Endometrium (tissue), 2 donors: Measurements from ENCODE around the gene LIN7A.
A peak's percentile ranks its signal among the peaks of the same experiment; 100 is the strongest.

ENCODE experiments used
- FAIRE-seq: peaks from 2 replicates; lab custom pipeline; 2012; peaks lifted over from hg19 to GRCh38; lab: Jason Lieb, UNC
- donor health status: control.
- donor health status: control.

Gene LIN7A

DNA sequence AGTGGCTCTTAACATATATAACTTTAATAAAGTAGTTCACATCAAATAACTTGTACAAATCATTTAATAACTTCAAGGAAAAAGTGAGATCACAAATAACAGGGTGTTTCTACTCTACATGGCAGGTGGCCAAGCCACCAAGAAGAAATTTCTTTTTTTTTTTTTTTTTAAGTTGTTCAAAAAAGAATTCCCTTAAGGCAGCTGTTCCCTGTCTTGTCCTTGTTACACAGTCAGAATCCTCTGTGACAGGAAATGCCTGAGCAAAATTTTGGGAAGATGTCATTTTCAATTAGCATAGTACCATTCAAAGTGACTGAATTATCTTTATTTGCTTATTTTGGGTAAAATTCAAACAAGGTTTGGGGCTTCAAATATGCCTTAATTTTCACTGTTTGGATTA lies 79.4 kb downstream of the LIN7A start:
- FAIRE-seq, result peak; percentile 62

- no peak for FAIRE-seq
Measured at GRCh38 chr12:80857311-80857710, 80.4 kb downstream of the LIN7A start.

DNA sequence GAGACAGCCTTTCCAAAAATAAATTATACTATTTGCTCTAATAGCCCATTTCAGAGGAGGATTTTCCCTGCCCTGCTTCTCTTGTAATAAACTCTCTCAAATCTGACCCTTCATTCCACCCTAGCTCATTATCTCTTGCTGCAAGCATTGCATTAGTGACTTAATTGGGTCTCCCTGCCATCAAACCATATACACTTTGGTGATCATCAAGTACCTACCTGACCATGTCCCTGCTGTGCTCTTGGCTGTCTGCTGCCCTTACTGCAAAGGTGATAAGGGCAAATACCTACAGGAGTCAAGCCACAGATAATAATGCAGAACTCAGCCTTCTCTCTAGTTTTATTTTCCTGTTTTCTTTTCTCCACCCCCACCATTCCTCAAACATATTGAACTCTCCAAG lies 88.4 kb downstream of the LIN7A start:
- FAIRE-seq, result no peak

GRCh38 chr12:80848858-80849257 lies 88.9 kb downstream of the LIN7A start:
- FAIRE-seq, result no peak

GRCh38 chr12:80847575-80847974 lies 90.2 kb downstream of the LIN7A start:
- no peak for FAIRE-seq

GRCh38 chr12:80846952-80847351 lies 90.8 kb downstream of the LIN7A start:
- FAIRE-seq, result no peak

- no peak for FAIRE-seq
Measured at GRCh38 chr12:80845639-80846038, 92.1 kb downstream of the LIN7A start.

DNA sequence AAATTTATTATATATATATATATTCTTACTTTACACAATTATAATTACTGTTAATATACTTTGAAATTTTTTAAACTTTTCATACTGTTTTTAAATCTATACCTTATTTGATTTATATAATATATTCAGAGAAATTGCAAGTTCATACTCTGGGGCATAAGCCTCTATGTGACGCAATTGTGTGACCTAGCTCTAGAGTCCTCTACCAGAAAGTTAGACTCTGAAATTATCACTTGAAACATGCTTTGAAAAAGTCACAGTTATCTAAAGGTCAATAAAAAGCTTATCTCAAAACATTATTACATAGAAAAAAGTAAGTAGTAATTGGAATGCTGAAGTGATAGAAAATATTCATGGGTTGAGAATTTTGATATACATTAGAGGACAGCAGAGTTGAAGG lies 93.8 kb downstream of the LIN7A start:
- FAIRE-seq, result no peak

GRCh38 chr12:80838708-80839107 lies 99.0 kb downstream of the LIN7A start:
- no peak for FAIRE-seq

GRCh38 chr12:80838024-80838658 lies 99.6 kb downstream of the LIN7A start:
- FAIRE-seq, result no peak

DNA sequence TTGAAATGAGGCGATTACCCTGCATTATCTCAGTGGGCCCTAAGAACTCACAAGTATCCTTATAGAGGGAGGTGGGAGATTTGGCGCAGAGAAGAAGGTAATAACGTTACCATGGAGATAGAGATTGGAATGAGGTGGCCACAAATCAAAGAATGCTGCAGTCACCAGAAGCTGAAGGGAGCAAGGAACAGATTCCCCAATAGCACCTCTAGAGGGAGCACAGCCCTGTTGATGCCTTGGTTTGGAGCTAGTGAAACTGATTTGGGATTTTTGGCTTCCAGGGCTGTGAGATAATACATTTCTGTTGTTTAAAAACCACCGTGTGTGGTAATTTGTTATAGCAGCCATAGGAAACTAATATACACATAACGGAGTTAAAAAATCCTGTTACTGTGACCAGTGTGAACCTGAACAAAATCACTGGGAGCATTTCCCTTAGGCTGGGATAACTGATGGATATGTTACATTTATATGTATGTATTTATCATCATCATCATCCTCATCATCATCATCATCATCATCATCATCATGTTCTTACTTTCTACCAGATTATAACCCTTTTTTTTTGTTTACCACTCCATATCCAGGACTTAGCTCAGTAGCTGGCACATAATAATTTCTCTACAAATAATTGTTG lies 100.3 kb downstream of the LIN7A start:
- FAIRE-seq, result peak; percentile 82

GRCh38 chr12:80834724-80835123 lies 103.0 kb downstream of the LIN7A start:
- FAIRE-seq, result no peak

DNA sequence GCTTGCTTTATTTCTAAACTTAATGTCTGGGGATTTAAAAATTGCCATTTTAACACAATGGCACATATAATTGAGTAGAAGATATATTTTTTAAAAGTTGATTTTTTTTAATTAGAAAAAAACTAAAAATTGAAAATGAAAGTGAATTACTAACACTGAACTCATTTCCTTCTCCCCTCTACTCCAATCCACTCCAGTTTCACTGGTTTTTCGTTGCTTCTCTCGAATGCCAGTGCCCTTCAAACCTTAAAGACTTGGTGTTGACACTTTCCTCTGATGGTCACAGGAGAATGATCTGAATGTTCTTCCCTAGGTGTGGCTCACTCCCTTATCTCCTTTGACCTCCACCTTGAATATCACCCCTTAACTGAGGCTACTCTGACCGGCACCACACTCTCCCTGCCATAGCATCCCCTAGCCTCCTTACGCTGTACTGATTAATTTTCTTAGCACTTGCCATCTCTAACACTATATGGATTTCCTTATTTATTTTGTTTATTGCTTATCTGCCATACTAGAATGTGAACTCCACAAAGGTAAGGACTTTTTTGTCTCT lies 107.1 kb downstream of the LIN7A start:
- no peak for FAIRE-seq

GRCh38 chr12:80829767-80830166 lies 108.0 kb downstream of the LIN7A start:
- FAIRE-seq, result no peak

GRCh38 chr12:80825506-80825905 lies 112.2 kb downstream of the LIN7A start:
- FAIRE-seq, result no peak

DNA sequence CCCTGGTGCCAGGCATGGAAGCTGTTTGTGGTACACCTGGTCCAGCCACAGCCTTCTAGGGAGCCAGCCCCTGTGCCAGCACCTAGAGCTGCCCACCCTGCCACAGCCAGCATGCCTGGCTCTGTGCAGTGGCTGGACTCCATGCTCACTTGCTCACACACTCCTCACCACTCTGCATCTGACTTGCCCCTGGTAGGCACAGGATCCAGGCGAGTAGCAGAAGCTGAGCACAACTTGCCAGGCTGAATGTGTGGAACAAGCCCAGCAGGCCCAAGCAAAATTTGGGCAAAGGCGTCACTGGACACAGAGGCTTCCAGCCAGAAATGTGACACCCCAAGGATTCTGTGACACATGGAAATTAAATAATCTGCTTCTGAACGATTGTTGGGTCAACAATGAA lies 114.3 kb downstream of the LIN7A start:
- no peak for FAIRE-seq

DNA sequence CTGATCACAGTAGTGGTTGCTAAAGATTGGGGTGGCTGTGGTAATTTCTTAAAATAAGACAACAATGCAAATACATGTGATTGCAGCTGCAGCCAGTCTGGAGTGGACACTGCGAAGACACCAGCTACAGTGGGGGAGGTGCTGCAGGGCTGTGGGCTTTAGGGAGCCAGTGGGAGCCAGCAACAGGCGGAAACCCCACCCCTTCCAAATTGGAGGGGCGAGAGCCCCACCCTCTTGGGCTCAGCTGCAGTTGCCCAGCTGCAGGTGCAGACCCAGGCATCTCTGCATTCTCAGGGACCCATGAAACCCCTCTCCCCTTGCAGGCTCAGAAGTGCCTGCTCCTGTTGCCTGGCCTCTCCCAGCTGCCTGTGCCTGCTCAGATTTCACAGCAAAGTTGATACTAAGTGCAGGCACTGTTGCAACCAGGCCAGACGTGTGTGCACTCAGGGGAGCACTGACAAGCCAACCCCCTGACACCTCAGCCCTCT lies 116.2 kb downstream of the LIN7A start:
- FAIRE-seq, result no peak

DNA sequence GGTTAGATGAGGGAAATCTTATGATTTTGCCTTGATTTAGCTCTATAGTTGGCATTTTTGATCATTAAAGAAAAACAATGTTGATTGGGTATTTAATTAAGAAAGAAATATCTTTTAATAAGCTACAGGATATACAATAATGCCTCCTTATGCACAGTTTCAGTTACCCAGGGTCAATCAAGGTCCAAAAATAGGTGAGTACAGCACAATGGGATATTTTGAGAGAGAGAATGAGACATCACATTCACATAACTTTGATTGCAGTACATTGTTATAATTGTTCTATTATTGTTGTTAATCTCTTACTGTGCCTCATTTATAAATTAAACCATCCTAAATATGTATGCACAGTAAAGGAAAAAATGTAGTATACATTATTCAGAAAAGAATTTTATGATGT lies 118.9 kb downstream of the LIN7A start:
- FAIRE-seq, result no peak

DNA sequence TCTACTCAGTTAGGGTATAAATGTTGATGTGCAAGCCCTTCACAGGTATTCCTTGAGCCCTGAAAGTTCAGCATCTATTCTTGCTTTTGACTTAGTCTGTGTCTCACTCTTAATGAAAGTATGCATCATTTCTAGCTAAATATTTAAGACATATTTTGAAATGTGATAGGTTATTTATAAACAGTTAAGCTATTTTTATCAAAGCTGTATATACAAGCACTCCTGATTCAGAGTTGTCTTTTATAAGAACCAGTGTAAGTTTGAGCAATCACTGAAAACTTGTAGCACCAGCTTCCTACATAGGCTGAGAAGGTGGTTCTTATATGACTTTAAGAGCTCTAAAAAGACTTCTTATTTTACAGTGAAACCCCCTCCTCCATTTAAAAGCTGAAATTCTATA lies 122.4 kb downstream of the LIN7A start:
- no peak for FAIRE-seq

DNA sequence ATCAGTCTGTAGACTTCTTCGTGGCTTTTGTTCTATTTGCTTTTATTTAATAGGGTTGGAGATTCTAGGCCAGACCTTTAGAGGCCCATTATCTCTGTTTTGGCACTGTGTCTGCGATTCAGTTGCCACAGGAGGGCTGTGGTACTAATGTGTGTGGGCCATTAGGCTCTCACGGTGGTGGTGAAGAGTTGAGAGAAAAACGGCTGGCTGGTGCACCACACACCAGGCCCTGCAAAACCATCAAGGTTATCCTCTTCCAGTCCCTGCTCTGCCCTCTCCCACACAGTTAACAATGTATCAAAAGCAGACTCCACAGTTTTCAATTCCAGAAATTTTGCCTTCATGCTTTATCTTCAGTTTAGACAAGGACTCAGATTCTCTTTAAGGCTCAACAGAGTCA lies 123.3 kb downstream of the LIN7A start:
- no peak for FAIRE-seq

- no peak for FAIRE-seq
Measured at GRCh38 chr12:80813820-80814219, 123.9 kb downstream of the LIN7A start.

GRCh38 chr12:80811957-80812708 lies 125.6 kb downstream of the LIN7A start:
- FAIRE-seq, result no peak

DNA sequence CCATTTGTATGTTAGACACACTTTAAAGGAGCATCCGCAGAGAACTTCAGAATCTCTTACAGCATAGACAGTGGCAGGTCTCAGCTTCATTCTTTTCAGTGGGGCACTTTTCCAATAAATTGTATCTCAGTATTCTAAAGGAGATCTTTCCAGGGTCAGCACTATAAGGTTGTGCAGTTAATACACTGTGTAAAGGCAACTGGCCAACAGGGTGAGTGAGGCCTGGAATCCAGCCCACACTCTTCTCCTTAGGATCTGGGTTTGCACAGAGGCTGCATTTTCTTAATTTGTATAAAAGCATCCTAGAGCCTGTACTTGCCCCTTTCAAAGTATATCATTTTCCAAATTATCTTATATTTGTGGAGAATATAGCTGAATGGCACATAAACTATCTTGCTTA lies 126.9 kb downstream of the LIN7A start:
- no peak for FAIRE-seq
